GM19099 (cell line): Measurements from ENCODE around the gene AFAP1.

Experiments
- POLR2A ChIP-seq: IDR thresholded peaks from 3 replicates; pipeline ENCODE4 v1.6.1; 2011; ENCODE audit warnings: low read depth; ENCODE audit not compliant: insufficient read length; ENCODE audit errors: extremely low read depth

AFAP1 gene

GRCh38 chr4:7899184-7899869 is 40.3 kb downstream of the AFAP1 start:
- no peak for TF ChIP-seq POLR2A

DNA sequence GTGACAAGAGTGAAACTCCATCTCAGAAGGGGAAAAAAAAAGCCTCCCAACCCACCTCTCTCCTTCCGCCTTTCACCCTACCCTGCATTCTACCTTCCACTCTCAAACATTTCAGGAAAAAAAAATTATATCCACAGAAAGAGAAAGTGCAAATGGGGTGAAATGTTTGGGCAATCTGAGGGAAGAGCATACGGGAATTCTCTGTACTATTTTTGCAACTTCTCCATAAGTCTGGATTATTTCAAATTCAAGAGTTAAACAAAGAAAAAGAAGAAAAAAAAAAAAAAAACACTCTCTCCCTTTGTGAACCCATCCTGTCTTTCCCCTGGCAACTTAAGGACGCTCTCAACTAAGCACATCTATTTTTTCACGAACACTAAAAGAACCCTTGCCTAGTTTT is 41.3 kb downstream of the AFAP1 start:
- TF ChIP-seq POLR2A, result no peak

DNA sequence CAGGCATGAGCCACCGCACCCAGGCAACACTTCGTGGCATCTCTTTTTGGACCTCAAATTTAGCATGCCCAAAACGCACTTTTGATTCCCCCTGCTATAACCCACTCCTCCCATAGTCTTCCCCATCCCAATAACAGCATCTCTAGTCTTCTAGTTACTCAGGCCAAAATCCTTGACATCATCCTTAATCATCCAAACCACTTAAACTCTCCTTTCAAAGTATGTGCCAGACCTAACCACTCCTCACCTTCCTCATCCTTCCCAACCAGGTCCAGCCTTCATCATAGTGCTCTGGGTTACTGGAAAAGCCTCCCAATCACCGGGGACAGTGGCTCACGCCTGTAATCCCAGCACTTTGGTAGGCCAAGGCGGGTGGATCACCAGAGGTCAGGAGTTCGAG is 41.9 kb downstream of the AFAP1 start:
- TF ChIP-seq POLR2A, result no peak

- TF ChIP-seq POLR2A, result no peak
Observed at GRCh38 chr4:7894677-7895181, 44.9 kb downstream of the AFAP1 start.

DNA sequence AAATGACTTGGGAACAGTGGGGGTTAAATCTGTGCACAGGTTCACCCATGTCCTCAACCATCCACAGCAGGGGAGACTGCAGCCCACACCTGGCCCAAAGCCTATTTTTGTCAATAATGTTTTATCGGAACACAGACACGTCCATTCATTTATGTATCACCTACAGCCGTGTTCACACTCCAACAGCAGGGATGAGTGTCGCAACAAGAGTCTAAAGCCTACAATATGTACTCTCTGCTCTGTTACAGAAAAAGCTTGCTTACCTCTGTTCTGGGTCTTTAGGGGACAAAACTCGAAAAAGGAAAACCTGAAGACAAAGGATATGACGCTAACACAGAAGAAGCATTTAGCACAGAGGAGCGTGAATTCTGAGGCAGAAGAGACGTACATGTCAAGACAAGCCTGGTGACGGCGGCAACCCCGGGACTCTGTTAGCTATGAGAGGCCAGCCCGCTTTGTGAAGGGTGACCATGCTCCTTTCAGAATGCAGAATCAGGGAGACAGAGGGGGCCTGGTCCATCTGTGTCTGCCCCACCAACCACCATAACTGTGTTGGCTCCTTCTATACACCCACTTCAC is 45.5 kb downstream of the AFAP1 start:
- no peak for TF ChIP-seq POLR2A

GRCh38 chr4:7893539-7893938 is 46.1 kb downstream of the AFAP1 start:
- no peak for TF ChIP-seq POLR2A

DNA sequence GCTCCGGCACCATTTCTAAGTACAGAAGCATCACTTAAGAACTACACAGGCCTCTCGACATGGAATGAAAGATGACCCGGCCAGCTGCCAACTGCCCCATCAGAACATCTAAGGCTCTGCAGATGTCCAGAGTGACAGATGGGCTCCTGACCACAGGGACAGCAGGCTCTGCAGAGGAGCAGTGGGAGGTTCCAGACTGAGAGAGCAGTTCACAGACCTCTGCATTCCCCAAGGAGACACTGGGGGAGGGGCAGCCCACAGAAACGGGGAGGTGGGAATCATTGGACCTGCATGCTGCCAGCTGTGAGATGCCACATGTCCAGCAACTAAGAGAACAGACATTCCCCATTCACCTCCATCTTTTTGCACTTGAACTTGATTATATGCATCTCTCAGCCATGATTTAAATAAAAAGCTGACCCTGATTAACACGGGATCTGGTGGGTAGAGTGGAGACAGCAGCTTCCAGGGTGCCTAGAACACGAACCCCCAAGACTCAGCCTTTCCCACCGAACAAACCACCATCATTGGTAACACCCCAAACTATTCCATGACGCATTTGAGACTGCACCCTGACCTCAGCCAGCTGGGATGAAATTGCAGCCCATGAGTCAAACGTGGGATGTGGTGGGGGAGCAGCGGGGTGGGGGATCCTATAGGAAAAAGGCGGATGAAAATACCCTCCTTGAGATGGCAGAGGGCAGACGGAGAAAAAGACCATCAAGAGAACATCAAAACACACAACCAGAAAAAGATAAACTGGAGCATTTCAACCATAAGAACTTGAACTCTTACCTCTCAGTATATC is 47.2 kb downstream of the AFAP1 start:
- no peak for TF ChIP-seq POLR2A

DNA sequence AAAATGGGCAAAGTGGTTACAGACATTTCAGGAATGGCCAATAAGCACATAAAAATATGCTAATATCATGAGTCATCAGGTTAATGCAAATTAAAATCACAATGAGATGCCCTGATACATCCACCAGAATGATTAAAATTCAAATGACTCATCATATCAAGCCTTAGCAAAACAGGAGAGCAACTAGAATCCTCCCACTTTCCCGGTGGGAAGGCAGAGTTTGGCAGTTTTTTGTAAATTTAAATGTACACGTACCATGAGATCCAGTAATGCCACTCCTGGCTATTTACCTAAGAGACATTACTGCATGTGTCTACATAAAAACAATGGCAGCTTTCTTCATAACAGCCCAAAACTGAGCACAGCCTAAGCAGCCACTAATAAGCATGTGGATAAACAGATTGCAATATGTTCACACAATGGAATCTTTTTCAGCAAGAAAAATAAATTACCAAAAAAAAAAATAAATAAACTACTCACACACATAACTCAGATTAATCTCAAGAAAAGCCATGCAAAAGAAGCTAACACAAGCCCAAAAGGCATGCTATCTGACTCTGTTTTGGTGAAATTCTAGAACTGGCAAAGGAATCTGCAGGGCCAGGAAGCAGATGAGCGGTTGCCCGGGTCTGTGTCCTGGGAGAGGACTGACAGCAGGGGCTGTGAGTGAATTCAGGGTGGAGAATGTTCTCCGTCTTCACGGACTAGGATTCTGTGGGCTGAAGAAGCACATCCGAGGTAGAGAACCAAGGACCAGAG is 48.8 kb downstream of the AFAP1 start:
- no peak for TF ChIP-seq POLR2A

- no peak for TF ChIP-seq POLR2A
Observed at GRCh38 chr4:7887436-7887835, 52.2 kb downstream of the AFAP1 start.

GRCh38 chr4:7886007-7886973 is 53.4 kb downstream of the AFAP1 start:
- TF ChIP-seq POLR2A, result no peak

DNA sequence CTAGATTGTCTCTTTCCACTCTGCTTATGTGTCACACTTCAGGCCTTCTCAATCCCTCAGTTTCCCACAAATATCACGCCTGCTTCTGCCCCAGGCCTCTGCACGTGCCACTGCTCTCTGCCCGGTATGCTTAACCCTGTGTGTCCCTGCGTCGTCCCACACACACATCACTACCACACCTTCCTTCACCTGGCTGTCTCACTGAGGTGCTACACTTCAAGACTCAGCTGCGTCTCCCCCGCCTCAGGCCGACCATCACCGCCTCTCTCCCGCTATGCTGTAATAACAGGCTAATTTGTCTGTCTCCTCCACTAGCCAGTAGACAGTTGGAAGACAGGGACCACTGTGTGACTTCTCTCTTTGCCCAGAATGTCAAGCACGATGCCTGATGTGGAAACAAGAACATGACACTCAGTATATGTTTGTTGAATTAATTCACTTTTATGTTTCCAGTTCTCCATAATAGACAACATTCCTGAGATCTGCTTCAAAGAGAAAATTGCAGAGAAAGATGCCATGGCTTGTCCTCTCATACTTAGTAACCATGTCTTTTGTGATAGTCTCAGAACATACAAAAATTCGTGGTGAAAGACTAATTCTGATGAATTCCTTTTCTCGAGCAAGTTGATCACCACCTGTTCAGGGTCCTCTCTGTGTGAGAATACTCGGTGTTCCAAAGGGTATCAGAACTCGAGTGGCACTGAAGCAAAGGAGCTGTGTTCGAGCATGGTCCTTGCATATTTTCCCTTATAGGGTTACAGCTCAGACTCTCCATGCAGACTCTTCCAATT is 54.2 kb downstream of the AFAP1 start:
- TF ChIP-seq POLR2A, result no peak

DNA sequence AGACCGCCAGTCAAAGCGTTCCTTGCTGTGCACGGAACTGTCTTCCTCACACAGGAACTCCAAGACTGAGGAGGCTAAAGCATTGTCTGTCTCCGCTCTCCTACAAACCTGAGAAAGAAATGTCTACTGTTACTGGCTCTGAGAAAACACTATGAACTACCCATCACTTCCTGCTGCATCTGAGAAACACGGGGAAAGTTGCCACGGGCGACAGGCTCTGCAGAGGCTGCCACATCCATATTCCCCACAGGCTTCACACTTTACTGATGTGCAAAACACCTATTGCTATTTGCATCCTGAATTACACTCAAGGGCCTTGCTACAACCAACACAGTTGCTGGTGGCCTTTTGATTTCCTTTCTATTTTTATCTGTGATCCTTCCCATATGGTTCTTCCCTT is 59.0 kb downstream of the AFAP1 start:
- TF ChIP-seq POLR2A, result no peak

GRCh38 chr4:7879127-7879526 is 60.5 kb downstream of the AFAP1 start:
- no peak for TF ChIP-seq POLR2A

GRCh38 chr4:7878323-7878722 is 61.3 kb downstream of the AFAP1 start:
- no peak for TF ChIP-seq POLR2A

DNA sequence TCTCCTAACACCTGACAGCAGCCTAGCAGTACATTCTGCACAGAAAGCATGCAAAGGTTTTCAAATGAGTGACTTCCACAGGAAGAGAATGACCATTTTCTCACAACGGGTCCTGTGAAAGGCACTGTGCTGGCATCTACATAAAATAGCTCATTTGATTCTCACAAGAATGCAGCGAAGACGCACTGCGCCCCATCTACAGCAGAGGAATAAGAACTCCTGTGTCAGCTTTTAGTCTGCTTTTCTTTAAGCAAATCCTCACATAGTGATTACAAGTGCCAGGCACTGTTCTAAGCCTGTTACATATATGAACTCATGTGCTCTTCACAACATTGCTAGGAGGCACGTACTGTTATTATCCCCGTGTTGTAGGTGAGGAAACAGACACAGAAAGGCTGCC is 62.5 kb downstream of the AFAP1 start:
- TF ChIP-seq POLR2A, result no peak
